ENCODE results near the gene PKIG. TPM values are rescaled to one million over a fixed set of nuclear protein-coding genes. Genes with fewer than 3 reads are reported as not detected.

Gene PKIG
- total and polyA plus RNA-seq, 2 donors, result 65.1 to 277 TPM

GRCh38 chr20:44593751-44594150 is 11.4 kb downstream of the PKIG start:
- Histone ChIP-seq H3K36me3 (ENCODE audit: insufficient read depth) (no peaks in the 10 kb centered on the region), H3K27ac (ENCODE audit: low read depth) (no peak overlapping the region), H3K4me3 (ENCODE audit: low read depth, low read length) (no peak overlapping the region), H3K4me1 (ENCODE audit: insufficient read depth) (no peaks in the 10 kb centered on the region)
- WGBS, result 73% methylated on average over 2 of the region's 2 CpGs
- no peak for DNase-seq (ENCODE audit: extremely low spot score)

DNA sequence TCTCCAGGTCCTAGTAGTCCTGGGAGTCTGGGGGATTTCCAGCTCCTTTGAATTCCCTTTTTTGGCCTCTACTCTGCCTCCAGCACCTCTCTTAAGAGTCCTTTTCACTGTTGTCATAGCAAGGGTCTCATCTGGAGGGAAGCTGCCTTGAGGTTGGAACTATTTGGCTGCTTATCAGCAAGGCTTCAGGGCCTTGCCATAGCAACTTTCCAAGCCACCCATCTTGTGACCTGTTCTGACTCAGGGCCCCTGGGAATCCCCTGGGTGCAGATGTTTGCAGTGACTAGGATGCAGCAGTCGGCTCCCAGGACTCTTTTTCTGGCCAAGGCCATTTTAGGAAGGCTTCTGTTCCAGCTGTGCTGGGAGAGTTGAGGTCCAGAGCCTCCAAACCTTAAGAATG is 12.4 kb downstream of the PKIG start:
- no peaks in the 10 kb centered on the region for H3K4me1 ChIP-seq (ENCODE audit: insufficient read depth)

DNA sequence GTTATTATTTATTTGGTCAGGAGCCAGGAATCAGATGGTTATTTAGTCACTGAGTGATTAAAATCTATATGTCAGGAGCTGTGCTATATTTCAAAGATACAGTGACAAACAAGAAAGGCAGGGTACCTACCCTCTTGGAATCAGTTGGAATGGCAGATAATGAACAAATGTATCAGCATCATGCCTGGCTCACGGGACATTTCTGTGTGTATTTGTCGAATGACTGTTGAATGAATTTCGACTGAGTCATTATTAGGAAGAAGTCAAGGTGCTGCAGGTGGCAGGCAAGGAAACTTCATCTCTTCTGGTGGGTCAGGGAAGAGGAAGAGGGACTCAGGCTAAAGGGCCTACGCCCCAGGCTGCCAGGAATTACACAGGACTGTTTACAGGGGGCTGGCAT is 13.6 kb downstream of the PKIG start:
- 89% methylated on average over 4 of the region's 4 CpGs for WGBS
- Histone ChIP-seq H3K4me3 (ENCODE audit: low read depth, low read length) (no peak overlapping the region), H3K4me1 (ENCODE audit: insufficient read depth) (peaks cover 3% of the 10 kb centered on the region), H3K27ac (ENCODE audit: low read depth) (no peak overlapping the region), H3K36me3 (ENCODE audit: insufficient read depth) (no peaks in the 10 kb centered on the region)
- no peak for DNase-seq (ENCODE audit: extremely low spot score)

More for the DNA sequence above, 12.4 kb downstream of the PKIG start:
- DNase-seq (ENCODE audit: extremely low spot score), result no peak
- 25% methylated on average over 1 of the region's 1 CpG for WGBS
- no peak overlapping the region for H3K4me3 ChIP-seq (ENCODE audit: low read depth, low read length)
- no peak overlapping the region for H3K27ac ChIP-seq (ENCODE audit: low read depth)
- H3K36me3 ChIP-seq (ENCODE audit: insufficient read depth), result no peaks in the 10 kb centered on the region

DNA sequence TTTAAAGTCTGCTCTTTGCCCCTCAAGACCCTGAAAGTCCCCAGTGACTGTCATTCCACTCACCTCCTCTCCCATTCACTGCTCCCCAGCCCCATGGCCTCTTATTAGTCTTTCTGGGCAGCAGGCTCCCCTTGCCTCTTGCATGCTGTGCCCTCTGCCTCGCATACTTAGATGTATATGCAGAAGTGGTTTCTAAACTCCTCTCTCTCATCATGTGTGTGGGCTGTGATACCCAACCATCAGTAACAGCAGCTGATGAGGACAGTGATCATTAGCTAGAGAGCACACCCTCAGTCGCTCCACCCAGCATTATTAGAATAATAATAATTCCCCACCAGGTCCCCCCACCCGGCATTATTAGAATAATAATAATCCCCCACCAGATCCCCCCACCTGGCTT is 14.5 kb downstream of the PKIG start:
- no peak overlapping the region for H3K27ac ChIP-seq (ENCODE audit: low read depth)
- H3K36me3 ChIP-seq (ENCODE audit: insufficient read depth), result no peaks in the 10 kb centered on the region
- H3K4me1 ChIP-seq (ENCODE audit: insufficient read depth), result peaks cover 3% of the 10 kb centered on the region
- no peak for DNase-seq (ENCODE audit: extremely low spot score)
- 93% methylated on average over 3 of the region's 3 CpGs for WGBS
- H3K4me3 ChIP-seq (ENCODE audit: low read depth, low read length), result no peak overlapping the region

GRCh38 chr20:44597516-44597915 is 15.1 kb downstream of the PKIG start:
- no peaks in the 10 kb centered on the region for H3K36me3 ChIP-seq (ENCODE audit: insufficient read depth)
- no peak overlapping the region for H3K4me3 ChIP-seq (ENCODE audit: low read depth, low read length)
- H3K4me1 ChIP-seq (ENCODE audit: insufficient read depth), result peaks cover 3% of the 10 kb centered on the region
- DNase-seq (ENCODE audit: extremely low spot score), result no peak
- 69% methylated on average over 4 of the region's 4 CpGs for whole genome bisulfite sequencing
- no peak overlapping the region for H3K27ac ChIP-seq (ENCODE audit: low read depth)

- DNase-seq (ENCODE audit: extremely low spot score), result no peak
- WGBS, result 48% methylated on average over 4 of the region's 4 CpGs
- Histone ChIP-seq H3K36me3 (ENCODE audit: insufficient read depth) (no peaks in the 10 kb centered on the region), H3K4me3 (ENCODE audit: low read depth, low read length) (no peak overlapping the region), H3K4me1 (ENCODE audit: insufficient read depth) (peaks cover 3% of the 10 kb centered on the region), H3K27ac (ENCODE audit: low read depth) (peak overlapping the region; percentile 26)
Observed at GRCh38 chr20:44597930-44598329, 15.6 kb downstream of the PKIG start.

- no peak for DNase-seq (ENCODE audit: extremely low spot score)
- H3K27ac ChIP-seq (ENCODE audit: low read depth), result peak overlapping the region; percentile 65
- H3K4me3 ChIP-seq (ENCODE audit: low read depth, low read length), result no peak overlapping the region
- 73% methylated on average over 4 of the region's 4 CpGs for WGBS
- H3K36me3 ChIP-seq (ENCODE audit: insufficient read depth), result no peaks in the 10 kb centered on the region
- H3K4me1 ChIP-seq (ENCODE audit: insufficient read depth), result peaks cover 3% of the 10 kb centered on the region
Observed at GRCh38 chr20:44598423-44599305, 16.3 kb downstream of the PKIG start.

GRCh38 chr20:44599715-44600114 is 17.3 kb downstream of the PKIG start:
- no peak overlapping the region for H3K4me3 ChIP-seq (ENCODE audit: low read depth, low read length)
- H3K4me1 ChIP-seq (ENCODE audit: insufficient read depth), result peaks cover 3% of the 10 kb centered on the region
- H3K36me3 ChIP-seq (ENCODE audit: insufficient read depth), result no peaks in the 10 kb centered on the region
- WGBS, result 84% methylated on average over 1 of the region's 1 CpG
- H3K27ac ChIP-seq (ENCODE audit: low read depth), result no peak overlapping the region
- DNase-seq (ENCODE audit: extremely low spot score), result no peak

GRCh38 chr20:44600301-44600700 is 17.9 kb downstream of the PKIG start:
- Histone ChIP-seq H3K27ac (ENCODE audit: low read depth) (peak overlapping the region; percentile 35), H3K36me3 (ENCODE audit: insufficient read depth) (no peaks in the 10 kb centered on the region), H3K4me1 (ENCODE audit: insufficient read depth) (peaks cover 3% of the 10 kb centered on the region), H3K4me3 (ENCODE audit: low read depth, low read length) (no peak overlapping the region)
- DNase-seq (ENCODE audit: extremely low spot score), result no peak
- 83% methylated on average over 4 of the region's 4 CpGs for WGBS

DNA sequence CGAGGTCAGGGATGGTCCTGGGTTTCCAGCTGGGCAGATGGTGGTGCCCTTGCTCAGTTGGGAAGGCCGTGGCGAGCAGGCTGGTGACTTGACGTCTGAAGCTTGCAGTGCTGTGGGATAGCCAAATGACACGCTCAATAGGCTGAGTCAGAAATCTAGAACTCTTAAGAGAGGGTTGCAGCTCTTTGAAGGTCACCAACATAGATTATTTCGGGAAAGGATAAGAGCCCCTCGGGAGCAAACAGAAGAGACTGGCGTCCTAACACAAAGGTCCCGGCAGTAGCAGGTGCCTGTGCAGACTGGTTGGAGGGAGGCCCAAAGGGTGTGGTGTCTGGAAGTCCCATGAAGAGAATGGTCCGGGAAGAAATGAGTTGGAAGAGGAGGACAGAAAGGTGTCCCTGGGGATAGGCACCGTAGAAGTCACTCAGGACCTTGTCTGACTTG is 18.4 kb downstream of the PKIG start:
- H3K4me1 ChIP-seq (ENCODE audit: insufficient read depth), result peaks cover 3% of the 10 kb centered on the region
- H3K36me3 ChIP-seq (ENCODE audit: insufficient read depth), result no peaks in the 10 kb centered on the region
- H3K4me3 ChIP-seq (ENCODE audit: low read depth, low read length), result no peak overlapping the region
- DNase-seq (ENCODE audit: extremely low spot score), result no peak
- peak overlapping the region; percentile 49 for H3K27ac ChIP-seq (ENCODE audit: low read depth)
- 49% methylated on average over 11 of the region's 11 CpGs for WGBS

DNA sequence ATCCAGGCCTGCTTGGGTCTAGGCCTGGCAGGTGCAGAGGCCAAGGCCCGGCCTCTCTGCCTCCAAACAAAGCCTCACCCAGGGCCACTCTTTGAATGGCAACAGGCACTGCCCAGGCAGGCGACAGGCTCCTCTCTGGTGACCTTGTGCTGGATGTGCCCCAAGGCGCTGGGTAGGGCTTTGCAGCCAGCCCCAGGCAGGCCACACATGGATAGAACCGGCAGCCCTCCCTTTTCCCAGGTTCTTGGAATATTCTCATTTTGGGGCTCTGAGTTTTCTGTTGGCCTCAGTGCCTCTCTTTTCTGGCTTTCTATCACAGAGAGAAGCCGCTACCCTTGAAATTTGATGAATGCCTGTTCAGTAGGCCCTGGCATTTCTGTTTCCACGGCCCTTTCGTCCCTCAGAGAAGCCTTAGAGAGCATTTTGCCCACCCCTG is 18.9 kb downstream of the PKIG start:
- Histone ChIP-seq H3K36me3 (ENCODE audit: insufficient read depth) (no peaks in the 10 kb centered on the region), H3K4me3 (ENCODE audit: low read depth, low read length) (no peak overlapping the region), H3K27ac (ENCODE audit: low read depth) (peak overlapping the region; percentile 49), H3K4me1 (ENCODE audit: insufficient read depth) (peaks cover 3% of the 10 kb centered on the region)
- DNase-seq (ENCODE audit: extremely low spot score), result no peak
- 34% methylated on average over 7 of the region's 7 CpGs for WGBS

DNA sequence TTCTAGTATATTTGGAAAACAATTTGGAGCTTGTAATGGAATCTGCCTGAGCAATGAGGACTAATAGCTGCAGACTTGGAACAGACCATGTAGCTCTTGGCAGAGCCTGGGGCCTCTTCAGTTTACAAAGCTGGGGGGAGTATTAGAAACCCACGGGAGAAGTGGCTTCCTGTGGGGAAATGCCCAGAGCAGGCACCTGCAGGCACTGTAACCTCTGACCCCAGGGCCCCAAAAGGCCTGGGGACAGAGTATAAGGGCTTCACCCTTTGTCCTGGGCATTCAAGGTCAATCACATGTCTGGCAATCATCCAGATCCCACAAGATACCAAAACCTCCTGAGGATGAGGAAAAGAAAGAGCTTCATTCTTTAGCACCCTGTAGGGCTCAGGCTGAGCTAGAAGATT is 19.4 kb downstream of the PKIG start:
- DNase-seq (ENCODE audit: extremely low spot score), result peak; percentile 72
- Histone ChIP-seq H3K4me1 (ENCODE audit: insufficient read depth) (peaks cover 3% of the 10 kb centered on the region), H3K4me3 (ENCODE audit: low read depth, low read length) (no peak overlapping the region), H3K36me3 (ENCODE audit: insufficient read depth) (no peaks in the 10 kb centered on the region), H3K27ac (ENCODE audit: low read depth) (no peak overlapping the region)
- WGBS, result 2% methylated on average over 1 of the region's 1 CpG

DNA sequence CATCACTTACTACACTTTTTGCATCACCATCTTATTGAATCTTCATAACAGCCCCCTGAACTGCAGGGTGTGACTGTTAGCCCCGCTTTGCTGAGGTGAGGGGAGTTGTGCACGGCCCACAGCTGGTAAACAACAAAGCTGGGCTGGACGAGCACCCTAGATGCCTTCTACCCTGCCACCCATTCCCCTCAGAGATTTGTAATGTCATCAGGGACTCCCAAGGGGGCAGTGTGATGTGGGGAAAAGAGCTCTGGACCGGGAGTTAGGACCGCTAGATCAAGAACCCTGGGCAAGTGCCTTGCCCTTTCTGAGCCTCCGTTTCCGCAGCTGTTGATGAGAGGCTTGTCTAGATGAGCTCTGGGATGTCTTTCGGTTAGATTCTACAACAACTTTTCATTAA is 20.9 kb downstream of the PKIG start:
- WGBS, result 92% methylated on average over 8 of the region's 8 CpGs
- no peak overlapping the region for H3K27ac ChIP-seq (ENCODE audit: low read depth)
- no peak overlapping the region for H3K4me3 ChIP-seq (ENCODE audit: low read depth, low read length)
- DNase-seq (ENCODE audit: extremely low spot score), result no peak
- H3K4me1 ChIP-seq (ENCODE audit: insufficient read depth), result peaks cover 3% of the 10 kb centered on the region
- no peaks in the 10 kb centered on the region for H3K36me3 ChIP-seq (ENCODE audit: insufficient read depth)

DNA sequence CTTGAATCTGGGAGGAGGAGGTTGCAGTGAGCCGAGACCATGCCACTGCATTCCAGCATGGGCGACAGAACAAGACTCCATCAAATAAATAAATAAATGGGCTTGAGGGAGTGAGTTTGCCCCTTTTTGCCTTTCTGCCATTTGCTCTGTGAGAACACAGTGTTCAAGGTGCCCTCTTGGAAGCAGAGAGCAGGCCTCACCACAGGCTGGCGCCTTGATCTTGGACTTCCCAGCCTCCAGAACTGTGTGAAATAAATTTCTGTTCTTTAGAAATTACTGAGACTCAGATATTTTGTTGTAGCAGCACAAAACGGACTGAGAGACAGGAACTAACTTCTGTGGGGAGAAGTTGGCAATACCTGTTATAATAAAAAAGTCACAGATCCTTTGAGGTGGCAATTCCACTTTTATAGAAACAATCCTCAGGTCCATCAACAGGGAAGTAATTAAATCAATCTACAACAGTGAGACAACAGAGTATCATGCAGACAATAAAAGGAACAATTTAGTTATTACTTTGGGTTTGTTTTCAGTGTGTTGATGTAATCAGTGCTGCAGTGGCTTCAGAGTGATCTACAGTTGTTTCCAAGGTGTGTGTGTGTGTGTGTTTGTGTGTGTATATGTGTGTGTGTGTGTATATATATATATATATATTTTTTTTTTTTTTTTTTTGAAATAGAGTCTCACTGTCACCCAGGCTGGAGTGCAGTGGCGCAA is 24.5 kb downstream of the PKIG start:
- Histone ChIP-seq H3K27ac (ENCODE audit: low read depth) (no peak overlapping the region), H3K4me3 (ENCODE audit: low read depth, low read length) (no peak overlapping the region), H3K36me3 (ENCODE audit: insufficient read depth) (no peaks in the 10 kb centered on the region), H3K4me1 (ENCODE audit: insufficient read depth) (no peaks in the 10 kb centered on the region)
- no peak for DNase-seq (ENCODE audit: extremely low spot score)
- WGBS, result 97% methylated on average over 5 of the region's 5 CpGs
